Endodermal cell (in vitro differentiated cells): ENCODE measurements around the gene SNPH. TPM values are rescaled to one million over a fixed set of nuclear protein-coding genes. Genes with fewer than 3 reads are reported as not detected.
A peak's percentile ranks its signal among the peaks of the same experiment; 100 is the strongest.

Source experiments
- DNase-seq: peaks from one replicate; pipeline ENCODE4 v3.0.0-alpha.2; 2017
- H3K27ac ChIP-seq: 2 replicates; pipeline ENCODE4 v1.5.1; 2013; ENCODE audit warnings: mild to moderate bottlenecking, low read depth, low read length, moderate library complexity
- H3K27me3 ChIP-seq: 2 replicates; pipeline ENCODE4 v1.6.1; 2013; ENCODE audit warnings: mild to moderate bottlenecking, low read length, moderate library complexity; ENCODE audit not compliant: insufficient read depth, control insufficient read depth, poor library complexity, severe bottlenecking
- H3K36me3 ChIP-seq: 2 replicates; pipeline ENCODE4 v1.7.0; 2013; ENCODE audit warnings: mild to moderate bottlenecking, low read length, moderate library complexity; ENCODE audit not compliant: control insufficient read depth, insufficient read depth
- H3K4me1 ChIP-seq: one replicate; pipeline ENCODE4 v1.7.0; 2013; ENCODE audit warnings: low read length; ENCODE audit not compliant: control insufficient read depth, insufficient read depth
- H3K4me3 ChIP-seq: 2 replicates; pipeline ENCODE4 v1.5.1; 2013; ENCODE audit warnings: mild to moderate bottlenecking, low read length, moderate library complexity
- H3K9ac ChIP-seq: 2 replicates; pipeline ENCODE4 v1.6.1; 2013; ENCODE audit warnings: mild to moderate bottlenecking, low read length, moderate library complexity; ENCODE audit not compliant: poor library complexity, severe bottlenecking; ENCODE audit errors: extremely low read depth
- H3K9me3 ChIP-seq: 2 replicates; pipeline ENCODE4 v1.6.1; 2013; ENCODE audit warnings: mild to moderate bottlenecking, low read length, moderate library complexity; ENCODE audit not compliant: control insufficient read depth
- H3K27ac Mint-ChIP-seq: 2 replicates; pipeline ENCODE4 v1.8.0; 2020; ENCODE audit warnings: mixed read lengths
- H3K27me3 Mint-ChIP-seq: 2 replicates; pipeline ENCODE4 v1.8.0; 2021; ENCODE audit warnings: mild to moderate bottlenecking, mixed read lengths; ENCODE audit not compliant: insufficient read depth
- H3K36me3 Mint-ChIP-seq: 2 replicates; pipeline ENCODE4 v1.8.0; 2020; ENCODE audit warnings: low read depth, mixed read lengths
- H3K4me1 Mint-ChIP-seq: 2 replicates; pipeline ENCODE4 v1.8.0; 2020; ENCODE audit warnings: mixed read lengths
- H3K4me3 Mint-ChIP-seq: 2 replicates; pipeline ENCODE4 v1.8.0; 2020; ENCODE audit warnings: mild to moderate bottlenecking, moderate library complexity, mixed read lengths
- H3K9me3 Mint-ChIP-seq: 2 replicates; pipeline ENCODE4 v1.8.0; 2020; ENCODE audit warnings: mild to moderate bottlenecking, mixed read lengths
- WGBS, 2 experiments: methylation state at CpG; one replicate each; pipeline versions ENCODE4 v1.1.5 to v1.1.7; 2013; ENCODE audit warnings: missing lambda C conversion rate in 2 of 2, mixed read lengths in 1 of 2; ENCODE audit not compliant: insufficient coverage in 1 of 2, insufficient read length in 1 of 2; 5-methylcytosine and 5-hydroxymethylcytosine counted together
- total RNA-seq, 2 donors: library from RNA; stranded (reverse); fragmentation: NEBNext Ultra II Directional in 1 of 2; extraction: Animal tissue kit (Norgen Biotek cat#: 25700) in 1 of 2; gene quantifications; 2 replicates in 1 of 2; 3 replicates in 1 of 2; pipeline ENCODE4 v1.2.1, GENCODE V29; 2021
- TF ChIP-seq, protein P1 (sequence below): fragments of 200-600 bp; sonication (generic); conservative IDR thresholded peaks from 2 replicates; pipeline ENCODE4 v1.5.0; 2021; ENCODE audit warnings: antibody characterized with exemption, mild to moderate bottlenecking

SNPH gene
- total RNA-seq, 2 donors from 2014 or later: 2.2 to 4.9 TPM

DNA sequence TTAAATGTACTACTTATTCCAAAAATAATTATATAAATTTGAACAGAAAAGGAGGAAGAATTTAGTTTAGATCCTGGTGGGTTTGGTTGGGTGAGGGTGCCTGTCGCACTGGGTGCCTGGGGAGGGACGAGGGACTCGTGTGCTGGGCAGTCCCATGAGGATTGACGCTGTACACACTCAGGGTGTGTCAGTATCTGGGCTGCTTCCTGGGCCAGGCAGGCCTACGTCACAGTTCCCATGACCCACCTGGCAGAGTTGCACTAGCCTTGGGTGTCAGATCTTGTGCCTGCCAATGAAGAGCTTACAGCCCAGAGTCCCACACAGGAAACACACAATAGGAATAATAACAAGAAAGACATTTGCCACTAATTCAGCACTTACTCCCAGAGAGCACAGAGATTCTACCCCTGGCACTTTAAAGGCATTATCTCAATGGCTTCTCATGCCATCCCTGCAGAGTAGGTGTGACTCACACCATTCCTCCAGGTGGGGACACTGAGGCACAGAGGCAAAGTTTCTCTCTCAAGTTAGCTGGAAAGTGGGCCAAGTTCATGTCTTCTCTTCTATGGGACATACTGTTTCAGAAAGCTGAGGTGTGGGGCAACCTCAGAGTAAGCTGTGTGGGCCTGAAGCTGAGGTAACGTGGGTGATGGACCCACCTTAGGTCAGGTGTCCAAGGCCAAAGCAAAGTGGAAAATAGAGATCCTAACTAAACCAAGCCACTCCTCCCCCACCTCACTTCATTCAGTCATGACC lies 64.2 kb downstream of the SNPH start:
- Histone ChIP-seq H3K4me3 (no peak overlapping the region), H3K9me3 (no peaks in the 10 kb centered on the region), H3K4me1 (peaks cover 5% of the 10 kb centered on the region), H3K27me3 (no peaks in the 10 kb centered on the region), H3K36me3 (peaks cover 16% of the 10 kb centered on the region), H3K27ac (no peak overlapping the region), H3K9ac (no peak overlapping the region)
- Mint-ChIP-seq H3K4me3 (no peak overlapping the region), H3K27me3 (no peaks in the 10 kb centered on the region), H3K36me3 (peaks cover 31% of the 10 kb centered on the region), H3K27ac (no peak overlapping the region), H3K9me3 (no peaks in the 10 kb centered on the region), H3K4me1 (peaks cover 7% of the 10 kb centered on the region)
- 95 to 96% methylated on average over 4 to 6 of the region's 6 CpGs for WGBS, 2 experiments
- TF ChIP-seq, protein P1, sequence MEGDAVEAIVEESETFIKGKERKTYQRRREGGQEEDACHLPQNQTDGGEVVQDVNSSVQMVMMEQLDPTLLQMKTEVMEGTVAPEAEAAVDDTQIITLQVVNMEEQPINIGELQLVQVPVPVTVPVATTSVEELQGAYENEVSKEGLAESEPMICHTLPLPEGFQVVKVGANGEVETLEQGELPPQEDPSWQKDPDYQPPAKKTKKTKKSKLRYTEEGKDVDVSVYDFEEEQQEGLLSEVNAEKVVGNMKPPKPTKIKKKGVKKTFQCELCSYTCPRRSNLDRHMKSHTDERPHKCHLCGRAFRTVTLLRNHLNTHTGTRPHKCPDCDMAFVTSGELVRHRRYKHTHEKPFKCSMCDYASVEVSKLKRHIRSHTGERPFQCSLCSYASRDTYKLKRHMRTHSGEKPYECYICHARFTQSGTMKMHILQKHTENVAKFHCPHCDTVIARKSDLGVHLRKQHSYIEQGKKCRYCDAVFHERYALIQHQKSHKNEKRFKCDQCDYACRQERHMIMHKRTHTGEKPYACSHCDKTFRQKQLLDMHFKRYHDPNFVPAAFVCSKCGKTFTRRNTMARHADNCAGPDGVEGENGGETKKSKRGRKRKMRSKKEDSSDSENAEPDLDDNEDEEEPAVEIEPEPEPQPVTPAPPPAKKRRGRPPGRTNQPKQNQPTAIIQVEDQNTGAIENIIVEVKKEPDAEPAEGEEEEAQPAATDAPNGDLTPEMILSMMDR: no peak
- DNase-seq: peak; percentile 12

DNA sequence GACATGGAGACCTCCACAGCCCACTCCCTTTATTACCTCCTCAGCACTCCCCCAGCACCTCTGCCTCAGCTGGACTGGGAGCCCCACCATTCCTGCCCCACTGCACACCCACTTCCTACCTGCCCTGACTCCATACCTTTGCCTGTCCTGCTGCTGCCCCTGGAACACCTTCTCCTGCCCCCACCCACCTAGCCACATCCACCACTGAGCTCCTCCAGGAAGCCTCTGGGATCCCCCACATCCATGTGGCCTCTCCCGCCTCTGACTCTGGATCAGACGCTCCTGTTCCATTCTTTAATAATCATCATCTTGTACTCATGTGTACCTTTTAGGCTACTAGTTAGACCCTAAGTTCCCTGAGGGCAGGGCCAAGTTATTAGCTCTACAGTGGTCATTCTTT lies 65.0 kb downstream of the SNPH start:
- Histone ChIP-seq H3K27me3 (no peaks in the 10 kb centered on the region), H3K4me1 (peaks cover 5% of the 10 kb centered on the region), H3K27ac (no peak overlapping the region), H3K9ac (no peak overlapping the region), H3K36me3 (peaks cover 16% of the 10 kb centered on the region), H3K4me3 (no peak overlapping the region), H3K9me3 (no peaks in the 10 kb centered on the region)
- Mint-ChIP-seq H3K9me3 (no peaks in the 10 kb centered on the region), H3K4me1 (peaks cover 7% of the 10 kb centered on the region), H3K27ac (no peak overlapping the region), H3K27me3 (no peaks in the 10 kb centered on the region), H3K36me3 (peaks cover 31% of the 10 kb centered on the region), H3K4me3 (no peak overlapping the region)
- peak; percentile 16 for DNase-seq
- TF ChIP-seq, protein P1: no peak
- 91 to 100% methylated on average over 2 of the region's 2 CpGs for WGBS, 2 experiments

DNA sequence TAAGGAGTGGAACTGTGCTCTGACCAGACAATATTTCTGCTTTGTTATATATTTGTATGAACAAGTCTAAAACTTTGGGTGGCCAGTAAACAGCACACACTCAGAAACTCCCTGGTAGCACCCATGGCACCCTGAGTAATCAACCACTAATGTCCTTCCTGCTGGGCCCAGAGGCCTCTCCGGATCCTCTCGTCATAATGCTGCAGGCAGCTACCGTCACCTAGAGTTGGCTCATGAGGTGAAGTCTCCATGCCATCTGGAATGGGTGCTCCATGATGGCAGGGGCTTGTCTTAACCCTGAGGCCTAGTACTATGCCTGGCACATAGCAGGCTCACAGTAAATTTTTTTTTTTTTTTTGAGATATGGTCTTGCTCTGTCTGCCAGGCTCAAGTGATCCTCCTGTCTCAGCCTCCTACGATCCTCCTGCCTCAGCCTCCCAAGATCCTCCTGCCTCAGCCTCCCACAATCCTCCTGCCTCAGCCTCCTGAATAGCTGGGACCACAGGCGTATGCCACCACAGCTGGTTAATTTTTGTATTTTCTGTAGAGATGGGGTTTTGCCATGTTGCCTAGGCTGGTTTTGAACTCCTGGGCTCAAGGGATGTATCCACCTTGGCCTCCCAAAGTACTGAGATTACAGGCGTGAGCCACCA lies 65.8 kb downstream of the SNPH start:
- no peaks in the 10 kb centered on the region for H3K9me3 ChIP-seq
- H3K4me1 ChIP-seq: peaks cover 2% of the 10 kb centered on the region
- H3K27ac ChIP-seq: no peak overlapping the region
- no peaks in the 10 kb centered on the region for H3K9me3 Mint-ChIP-seq
- no peaks in the 10 kb centered on the region for H3K27me3 ChIP-seq
- H3K27me3 Mint-ChIP-seq: no peaks in the 10 kb centered on the region
- peaks cover 7% of the 10 kb centered on the region for H3K4me1 Mint-ChIP-seq
- H3K36me3 ChIP-seq: peaks cover 16% of the 10 kb centered on the region
- no peak overlapping the region for H3K9ac ChIP-seq
- peak; percentile 13 for DNase-seq
- H3K4me3 Mint-ChIP-seq: no peak overlapping the region
- H3K4me3 ChIP-seq: no peak overlapping the region
- WGBS, 2 experiments: 96 to 100% methylated on average over 2 to 6 of the region's 6 CpGs
- peaks cover 31% of the 10 kb centered on the region for H3K36me3 Mint-ChIP-seq
- H3K27ac Mint-ChIP-seq: no peak overlapping the region
- TF ChIP-seq, protein P1: no peak
